Testis (tissue), 2 donors: ENCODE data around the gene IP6K1.

Experiments
- CTCF ChIP-seq, 3 experiments: fragments of 450-650 bp in 2 of 3; fragments of 200-600 bp in 1 of 3; sonication (generic) in 1 of 3; IDR thresholded peaks; one replicate each; pipeline ENCODE4 v1.5.1; 2016 to 2019; ENCODE audit warnings: antibody characterized with exemption in 3 of 3, mild to moderate bottlenecking in 2 of 3, moderate library complexity in 1 of 3
- POLR2A ChIP-seq: fragments of 450-650 bp; IDR thresholded peaks from one replicate; pipeline ENCODE4 v1.6.1; 2017; ENCODE audit warnings: antibody characterized with exemption, mild to moderate bottlenecking, moderate library complexity

- TF ChIP-seq CTCF (IDR thresholded peaks at IDR 0.05) = no peak
- TF ChIP-seq POLR2A = no peak
These were observed 27.1 kb downstream of the IP6K1 start for GRCh38 chr3:49759226-49759625.
